Gastrocnemius medialis (tissue), 4 donors: Measurements from ENCODE around the gene RNF148. TPM values are rescaled to one million over a fixed set of nuclear protein-coding genes. Genes with fewer than 3 reads are reported as not detected.

Source experiments
- ATAC-seq, 2 donors: fragments of 150-250 bp; one replicate each; pipeline ENCODE4 v1.9.1; 2016
- DNase-seq, 2 donors: peaks; one replicate each; pipeline ENCODE4 v3.0.0-alpha.2; 2019
- H3K27ac ChIP-seq, 4 donors: fragments of 200-600 bp; sonication (generic); 1 replicate in 1 of 4; 2 replicates in 3 of 4; pipeline ENCODE4 v1.5.1; 2016 to 2018; ENCODE audit warnings: mild to moderate bottlenecking in 2 of 4, moderate library complexity in 1 of 4
- H3K27me3 ChIP-seq, 3 donors: fragments of 200-600 bp; sonication (generic) in 2 of 3; 1 replicate in 1 of 3; 2 replicates in 2 of 3; pipeline versions ENCODE4 v1.5.1 to v1.6.0; 2016 to 2019; ENCODE audit warnings: mild to moderate bottlenecking in 1 of 3, moderate library complexity in 1 of 3
- H3K36me3 ChIP-seq, 2 donors: fragments of 200-600 bp; sonication (generic) in 1 of 2; one replicate each; pipeline ENCODE4 v1.5.1; 2017 to 2018
- H3K4me1 ChIP-seq, 2 donors: fragments of 200-600 bp; sonication (generic) in 1 of 2; one replicate each; pipeline ENCODE4 v1.5.1; 2016 to 2017; ENCODE audit warnings: mild to moderate bottlenecking in 2 of 2
- H3K4me3 ChIP-seq, 4 donors: fragments of 200-600 bp; sonication (generic) in 3 of 4; 1 replicate in 1 of 4; 2 replicates in 3 of 4; pipeline ENCODE4 v1.5.1; 2016 to 2019; ENCODE audit warnings: mild to moderate bottlenecking in 2 of 4
- H3K9me3 ChIP-seq, 3 donors: fragments of 200-600 bp; sonication (generic) in 2 of 3; 1 replicate in 1 of 3; 2 replicates in 2 of 3; pipeline ENCODE4 v1.5.1; 2016 to 2019
- CTCF ChIP-seq, 5 experiments: fragments of 450-650 bp in 3 of 5; fragments of 200-600 bp in 2 of 5; sonication (generic) in 2 of 5; IDR thresholded peaks in 4 of 5; conservative IDR thresholded peaks in 1 of 5; 1 replicate in 4 of 5; 2 replicates in 1 of 5; pipeline ENCODE4 v1.5.1; 2016 to 2019; ENCODE audit warnings: antibody characterized with exemption in 5 of 5, mild to moderate bottlenecking in 3 of 5, moderate library complexity in 3 of 5
- POLR2A ChIP-seq, 2 donors: fragments of 450-650 bp; IDR thresholded peaks; one replicate each; pipeline ENCODE4 v1.6.1; 2017; ENCODE audit warnings: antibody characterized with exemption in 2 of 2, mild to moderate bottlenecking in 2 of 2, moderate library complexity in 2 of 2
- in situ Hi-C, 4 donors: fragments of 200-750 bp; cut with MboI; loops; one replicate each; pipeline versions ENCODE4 v1.15.0 to v1.8.0; 2017; ENCODE audit warnings: low sequenced_read_pairs in 4 of 4
- intact Hi-C: fragments of 100-400 bp; cut with DNase I; formaldehyde crosslinking; loops from one replicate; pipeline ENCODE4 v1.15.1; 2023; ENCODE audit warnings: low total_unique reads
- total RNA-seq, 4 donors: library from RNA; depleted of rRNA; stranded (reverse); fragments of >200 nt; gene quantifications; one replicate each; pipeline versions ENCODE4 v1.1.0 to v1.2.3, GENCODE V29; 2016

RNF148 gene
- total RNA-seq, 4 donors from 2014 or later, result 0.27 to 0.46 TPM; not detected in 2

- ATAC-seq (no peak), DNase-seq (no peak)
- in situ Hi-C loops, result no loop called here
- intact Hi-C loops, result no loop called here
- Histone ChIP-seq H3K27me3 (no peaks in the 10 kb centered on the region), H3K4me1 (no peaks in the 10 kb centered on the region), H3K27ac (no peak overlapping the region), H3K9me3 (no peaks in the 10 kb centered on the region), H3K4me3 (no peak overlapping the region), H3K36me3 (no peaks in the 10 kb centered on the region)
- TF ChIP-seq CTCF (IDR thresholded peaks at IDR 0.05 in 4 of 5, conservative IDR thresholded peaks at IDR 0.05 in 1 of 5), result no peak
- TF ChIP-seq POLR2A (IDR thresholded peaks at IDR 0.05), result no peak
These were observed 40.5 kb upstream of the RNF148 start for GRCh38 chr7:122743211-122743610.

- TF ChIP-seq POLR2A (IDR thresholded peaks at IDR 0.05), result no peak
- TF ChIP-seq CTCF (IDR thresholded peaks at IDR 0.05 in 4 of 5, conservative IDR thresholded peaks at IDR 0.05 in 1 of 5), result no peak
- in situ Hi-C loops, result no loop called here
These were observed 36.2 kb upstream of the RNF148 start for GRCh38 chr7:122738947-122739346.

GRCh38 chr7:122736183-122736582, 33.5 kb upstream of the RNF148 start:
- Histone ChIP-seq H3K27me3 (no peaks in the 10 kb centered on the region), H3K27ac (no peak overlapping the region), H3K36me3 (no peaks in the 10 kb centered on the region), H3K9me3 (no peaks in the 10 kb centered on the region), H3K4me3 (no peak overlapping the region), H3K4me1 (no peaks in the 10 kb centered on the region)
- TF ChIP-seq CTCF (IDR thresholded peaks at IDR 0.05 in 4 of 5, conservative IDR thresholded peaks at IDR 0.05 in 1 of 5) (no peak), POLR2A (IDR thresholded peaks at IDR 0.05) (no peak)
- intact Hi-C loops, result no loop called here
- in situ Hi-C loops, result no loop called here
- no peak for DNase-seq
- ATAC-seq, result no peak

More at GRCh38 chr7:122738947-122739346, 36.2 kb upstream of the RNF148 start:
- ATAC-seq, result no peak
- Histone ChIP-seq H3K27ac (no peak overlapping the region), H3K9me3 (no peaks in the 10 kb centered on the region), H3K27me3 (no peaks in the 10 kb centered on the region), H3K4me1 (no peaks in the 10 kb centered on the region), H3K36me3 (no peaks in the 10 kb centered on the region), H3K4me3 (no peak overlapping the region)
- intact Hi-C loops, result no loop called here
- no peak for DNase-seq

GRCh38 chr7:122727759-122728158, 25.0 kb upstream of the RNF148 start:
- no peak overlapping the region for H3K27ac ChIP-seq
- in situ Hi-C loops, result no loop called here
- ATAC-seq, result no peak

More at GRCh38 chr7:122727759-122728158, 25.0 kb upstream of the RNF148 start:
- Histone ChIP-seq H3K4me1 (no peaks in the 10 kb centered on the region), H3K9me3 (no peaks in the 10 kb centered on the region), H3K27me3 (no peaks in the 10 kb centered on the region), H3K36me3 (no peaks in the 10 kb centered on the region), H3K4me3 (no peak overlapping the region)
- DNase-seq, result no peak
- intact Hi-C loops, result no loop called here
- no peak for TF ChIP-seq CTCF (IDR thresholded peaks at IDR 0.05 in 4 of 5, conservative IDR thresholded peaks at IDR 0.05 in 1 of 5)
